Measurements from ENCODE around the gene LRRN4CL.

- TF ChIP-seq MAX (IDR thresholded peaks at IDR 0.05) (no peak), TAF1 (IDR thresholded peaks at IDR 0.05; ENCODE audit: low read depth) (no peak), EP300 (IDR thresholded peaks at IDR 0.05; ENCODE audit: borderline replicate concordance) (no peak), CREB1 (IDR thresholded peaks at IDR 0.05; ENCODE audit: low read depth) (no peak), NFIC (IDR thresholded peaks at IDR 0.05) (no peak), RAD21 (IDR thresholded peaks at IDR 0.05; ENCODE audit: low read depth) (no peak), EGR1 (IDR thresholded peaks at IDR 0.05) (no peak), CEBPB (IDR thresholded peaks at IDR 0.05) (no peak), FOXM1 (IDR thresholded peaks at IDR 0.05; ENCODE audit: borderline replicate concordance, low read depth) (no peak)
- TF ChIP-seq, protein P1, sequence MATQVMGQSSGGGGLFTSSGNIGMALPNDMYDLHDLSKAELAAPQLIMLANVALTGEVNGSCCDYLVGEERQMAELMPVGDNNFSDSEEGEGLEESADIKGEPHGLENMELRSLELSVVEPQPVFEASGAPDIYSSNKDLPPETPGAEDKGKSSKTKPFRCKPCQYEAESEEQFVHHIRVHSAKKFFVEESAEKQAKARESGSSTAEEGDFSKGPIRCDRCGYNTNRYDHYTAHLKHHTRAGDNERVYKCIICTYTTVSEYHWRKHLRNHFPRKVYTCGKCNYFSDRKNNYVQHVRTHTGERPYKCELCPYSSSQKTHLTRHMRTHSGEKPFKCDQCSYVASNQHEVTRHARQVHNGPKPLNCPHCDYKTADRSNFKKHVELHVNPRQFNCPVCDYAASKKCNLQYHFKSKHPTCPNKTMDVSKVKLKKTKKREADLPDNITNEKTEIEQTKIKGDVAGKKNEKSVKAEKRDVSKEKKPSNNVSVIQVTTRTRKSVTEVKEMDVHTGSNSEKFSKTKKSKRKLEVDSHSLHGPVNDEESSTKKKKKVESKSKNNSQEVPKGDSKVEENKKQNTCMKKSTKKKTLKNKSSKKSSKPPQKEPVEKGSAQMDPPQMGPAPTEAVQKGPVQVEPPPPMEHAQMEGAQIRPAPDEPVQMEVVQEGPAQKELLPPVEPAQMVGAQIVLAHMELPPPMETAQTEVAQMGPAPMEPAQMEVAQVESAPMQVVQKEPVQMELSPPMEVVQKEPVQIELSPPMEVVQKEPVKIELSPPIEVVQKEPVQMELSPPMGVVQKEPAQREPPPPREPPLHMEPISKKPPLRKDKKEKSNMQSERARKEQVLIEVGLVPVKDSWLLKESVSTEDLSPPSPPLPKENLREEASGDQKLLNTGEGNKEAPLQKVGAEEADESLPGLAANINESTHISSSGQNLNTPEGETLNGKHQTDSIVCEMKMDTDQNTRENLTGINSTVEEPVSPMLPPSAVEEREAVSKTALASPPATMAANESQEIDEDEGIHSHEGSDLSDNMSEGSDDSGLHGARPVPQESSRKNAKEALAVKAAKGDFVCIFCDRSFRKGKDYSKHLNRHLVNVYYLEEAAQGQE (IDR thresholded peaks at IDR 0.05; ENCODE audit: low read depth), result no peak
Measured at GRCh38 chr11:62682518-62682917, 6.8 kb downstream of the LRRN4CL start.
